ENCODE results near the gene NR1D2.

DNA sequence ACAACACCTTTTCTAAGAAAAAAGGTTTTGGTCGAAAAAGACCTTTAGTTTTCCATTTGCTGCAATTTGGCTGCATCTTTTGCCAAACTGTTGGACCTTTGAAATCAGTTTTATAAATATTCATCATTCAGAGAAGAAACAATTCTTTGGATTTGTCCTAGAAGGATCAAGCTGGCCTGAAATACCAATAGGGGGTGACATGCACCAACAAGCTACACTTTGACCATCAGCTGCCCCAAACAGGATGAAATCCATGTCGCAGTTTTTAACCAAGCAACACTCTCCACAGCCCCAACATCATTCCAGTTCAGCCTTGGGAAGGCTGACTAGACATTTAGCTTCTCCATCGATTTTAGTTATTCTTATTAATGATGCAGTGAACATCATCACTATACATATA lies 18.4 kb upstream of the NR1D2 start:
- TF ChIP-seq POLR2AphosphoS5 (IDR thresholded peaks at IDR 0.05; ENCODE audit: low read depth, low read length) = no peak
- TF ChIP-seq TAF1 (IDR thresholded peaks at IDR 0.05; ENCODE audit: low read depth, low read length) = no peak
- no peak for TF ChIP-seq POLR2A (IDR thresholded peaks at IDR 0.05; ENCODE audit: low read depth, low read length)

Measured in GM12891 (cell line).